ENCODE data around the gene SETD1B.
"Not testable (repeated sequence)": the region's sequence is repeated elsewhere in the genome, so short reads cannot be mapped to it uniquely, and the experiment has no call there.

SETD1B gene

GRCh38 chr12:121789233-121789781, 14.5 kb upstream of the SETD1B start:
- peak overlapping the region in 1 of 5 donors; percentile 37 for H3K9ac ChIP-seq (ENCODE audit: low read length in 5 of 5)
- peaks cover 0 to 52% (median 36%) of the 10 kb centered on the region in 5 donors for H3K4me1 ChIP-seq (ENCODE audit: control insufficient read depth in 5 of 5, insufficient read depth in 5 of 5, low read length in 5 of 5)

GRCh38 chr12:121789800-121790728, 13.7 kb upstream of the SETD1B start:
- H3K27me3 ChIP-seq (ENCODE audit: control insufficient read depth in 5 of 5, insufficient read depth in 4 of 5, low read length in 5 of 5) = no peaks in the 10 kb centered on the region
- peaks cover 0 to under 1% (median 0%) of the 10 kb centered on the region in 5 donors for H3K36me3 ChIP-seq (ENCODE audit: control insufficient read depth in 5 of 5, insufficient read depth in 5 of 5, low read length in 5 of 5)
- peak overlapping the region in 1 of 5 donors; percentile 37 for H3K9ac ChIP-seq (ENCODE audit: low read length in 5 of 5)
- peaks cover 4 to 53% (median 39%) of the 10 kb centered on the region in 5 donors for H3K4me1 ChIP-seq (ENCODE audit: control insufficient read depth in 5 of 5, insufficient read depth in 5 of 5, low read length in 5 of 5)
- H3K27ac ChIP-seq (ENCODE audit: low read depth, low read length) = peak overlapping the region; percentile 46
- no peaks in the 10 kb centered on the region for H3K9me3 ChIP-seq (ENCODE audit: control insufficient read depth in 5 of 5, low read length in 5 of 5)
- H3K4me3 ChIP-seq (ENCODE audit: low read depth in 1 of 5, low read length in 5 of 5) = peak overlapping the region in 1 of 5 donors; percentile 30

More at GRCh38 chr12:121789233-121789781, 14.5 kb upstream of the SETD1B start:
- no peaks in the 10 kb centered on the region for H3K9me3 ChIP-seq (ENCODE audit: control insufficient read depth in 5 of 5, low read length in 5 of 5)
- peak overlapping the region; percentile 46 for H3K27ac ChIP-seq (ENCODE audit: low read depth, low read length)
- H3K4me3 ChIP-seq (ENCODE audit: low read depth in 1 of 5, low read length in 5 of 5) = peak overlapping the region in 1 of 5 donors; percentile 30
- no peaks in the 10 kb centered on the region for H3K27me3 ChIP-seq (ENCODE audit: control insufficient read depth in 5 of 5, insufficient read depth in 4 of 5, low read length in 5 of 5)
- no peaks in the 10 kb centered on the region for H3K36me3 ChIP-seq (ENCODE audit: control insufficient read depth in 5 of 5, insufficient read depth in 5 of 5, low read length in 5 of 5)

- H3K9ac ChIP-seq (ENCODE audit: low read length in 5 of 5); H3K27ac ChIP-seq (ENCODE audit: low read depth, low read length); H3K4me3 ChIP-seq (ENCODE audit: low read depth in 1 of 5, low read length in 5 of 5); H3K36me3 ChIP-seq (ENCODE audit: control insufficient read depth in 5 of 5, insufficient read depth in 5 of 5, low read length in 5 of 5); H3K9me3 ChIP-seq (ENCODE audit: control insufficient read depth in 5 of 5, low read length in 5 of 5); H3K27me3 ChIP-seq (ENCODE audit: control insufficient read depth in 5 of 5, insufficient read depth in 4 of 5, low read length in 5 of 5): not testable (repeated sequence)
- peaks cover 5 to 60% (median 46%) of the 10 kb centered on the region in 5 donors for H3K4me1 ChIP-seq (ENCODE audit: control insufficient read depth in 5 of 5, insufficient read depth in 5 of 5, low read length in 5 of 5)
These were observed 13.0 kb upstream of the SETD1B start for GRCh38 chr12:121790785-121791184.

GRCh38 chr12:121791671-121792551, 11.9 kb upstream of the SETD1B start:
- Histone ChIP-seq H3K36me3 (ENCODE audit: control insufficient read depth in 5 of 5, insufficient read depth in 5 of 5, low read length in 5 of 5) (peaks cover 0 to 14% (median 8%) of the 10 kb centered on the region in 5 donors), H3K4me1 (ENCODE audit: control insufficient read depth in 5 of 5, insufficient read depth in 5 of 5, low read length in 5 of 5) (peaks cover 5 to 67% (median 56%) of the 10 kb centered on the region in 5 donors), H3K9me3 (ENCODE audit: control insufficient read depth in 5 of 5, low read length in 5 of 5) (no peaks in the 10 kb centered on the region), H3K9ac (ENCODE audit: low read length in 5 of 5) (no peak overlapping the region), H3K27me3 (ENCODE audit: control insufficient read depth in 5 of 5, insufficient read depth in 4 of 5, low read length in 5 of 5) (no peaks in the 10 kb centered on the region), H3K4me3 (ENCODE audit: low read depth in 1 of 5, low read length in 5 of 5) (peak overlapping the region in 1 of 5 donors; percentile 21), H3K27ac (ENCODE audit: low read depth, low read length) (no peak overlapping the region)

GRCh38 chr12:121792607-121793439, 11.0 kb upstream of the SETD1B start:
- Histone ChIP-seq H3K4me1 (ENCODE audit: control insufficient read depth in 5 of 5, insufficient read depth in 5 of 5, low read length in 5 of 5) (peaks cover 5 to 72% (median 65%) of the 10 kb centered on the region in 5 donors), H3K4me3 (ENCODE audit: low read depth in 1 of 5, low read length in 5 of 5) (peak overlapping the region in 3 of 5 donors; percentile 50 to 68 (median 60)), H3K27me3 (ENCODE audit: control insufficient read depth in 5 of 5, insufficient read depth in 4 of 5, low read length in 5 of 5) (no peaks in the 10 kb centered on the region), H3K27ac (ENCODE audit: low read depth, low read length) (no peak overlapping the region), H3K9me3 (ENCODE audit: control insufficient read depth in 5 of 5, low read length in 5 of 5) (no peaks in the 10 kb centered on the region), H3K9ac (ENCODE audit: low read length in 5 of 5) (peak overlapping the region in 1 of 5 donors; percentile 25), H3K36me3 (ENCODE audit: control insufficient read depth in 5 of 5, insufficient read depth in 5 of 5, low read length in 5 of 5) (peaks cover 0 to 14% (median 8%) of the 10 kb centered on the region in 5 donors)

GRCh38 chr12:121793440-121793837, 10.4 kb upstream of the SETD1B start, which contains the start of gene RHOF:
RHOF (minus strand) TSS chr12:121793688; CDS start chr12:121793633, 55 bp downstream.
- Histone ChIP-seq H3K27me3 (ENCODE audit: control insufficient read depth in 5 of 5, insufficient read depth in 4 of 5, low read length in 5 of 5) (no peaks in the 10 kb centered on the region), H3K4me1 (ENCODE audit: control insufficient read depth in 5 of 5, insufficient read depth in 5 of 5, low read length in 5 of 5) (peaks cover 10 to 78% (median 71%) of the 10 kb centered on the region in 5 donors), H3K4me3 (ENCODE audit: low read depth in 1 of 5, low read length in 5 of 5) (peak within 1 kb of the TSS; percentile 50 to 68 (median 59)), H3K9me3 (ENCODE audit: control insufficient read depth in 5 of 5, low read length in 5 of 5) (no peaks in the 10 kb centered on the region), H3K27ac (ENCODE audit: low read depth, low read length) (peak within 1 kb of the TSS; percentile 100), H3K36me3 (ENCODE audit: control insufficient read depth in 5 of 5, insufficient read depth in 5 of 5, low read length in 5 of 5) (peaks cover 0 to 14% (median 11%) of the 10 kb centered on the region in 5 donors), H3K9ac (ENCODE audit: low read length in 5 of 5) (peak within 1 kb of the TSS in 4 of 5 donors; percentile 43 to 76 (median 64))

- H3K27ac ChIP-seq (ENCODE audit: low read depth, low read length) = peak overlapping the region; percentile 100
- no peaks in the 10 kb centered on the region for H3K27me3 ChIP-seq (ENCODE audit: control insufficient read depth in 5 of 5, insufficient read depth in 4 of 5, low read length in 5 of 5)
- H3K4me3 ChIP-seq (ENCODE audit: low read depth in 1 of 5, low read length in 5 of 5) = peak overlapping the region; percentile 50 to 68 (median 59)
- H3K36me3 ChIP-seq (ENCODE audit: control insufficient read depth in 5 of 5, insufficient read depth in 5 of 5, low read length in 5 of 5) = peaks cover 0 to 17% (median 11%) of the 10 kb centered on the region in 5 donors
- H3K4me1 ChIP-seq (ENCODE audit: control insufficient read depth in 5 of 5, insufficient read depth in 5 of 5, low read length in 5 of 5) = peaks cover 15 to 78% (median 76%) of the 10 kb centered on the region in 5 donors
- no peaks in the 10 kb centered on the region for H3K9me3 ChIP-seq (ENCODE audit: control insufficient read depth in 5 of 5, low read length in 5 of 5)
- peak overlapping the region in 4 of 5 donors; percentile 43 to 76 (median 64) for H3K9ac ChIP-seq (ENCODE audit: low read length in 5 of 5)
These were observed 9.8 kb upstream of the SETD1B start for GRCh38 chr12:121793838-121794533.

GRCh38 chr12:121794534-121795033, 9.2 kb upstream of the SETD1B start:
- H3K9ac ChIP-seq (ENCODE audit: low read length in 5 of 5) = peak overlapping the region in 2 of 5 donors; percentile 38 to 53
- peak overlapping the region; percentile 34 to 60 (median 50) for H3K4me3 ChIP-seq (ENCODE audit: low read depth in 1 of 5, low read length in 5 of 5)
- H3K27me3 ChIP-seq (ENCODE audit: control insufficient read depth in 5 of 5, insufficient read depth in 4 of 5, low read length in 5 of 5) = no peaks in the 10 kb centered on the region
- no peaks in the 10 kb centered on the region for H3K9me3 ChIP-seq (ENCODE audit: control insufficient read depth in 5 of 5, low read length in 5 of 5)
- H3K36me3 ChIP-seq (ENCODE audit: control insufficient read depth in 5 of 5, insufficient read depth in 5 of 5, low read length in 5 of 5) = peaks cover 0 to 17% (median 11%) of the 10 kb centered on the region in 5 donors
- peaks cover 18 to 77% (median 74%) of the 10 kb centered on the region in 5 donors for H3K4me1 ChIP-seq (ENCODE audit: control insufficient read depth in 5 of 5, insufficient read depth in 5 of 5, low read length in 5 of 5)
- H3K27ac ChIP-seq (ENCODE audit: low read depth, low read length) = peak overlapping the region; percentile 100

Measured in subcutaneous abdominal adipose tissue (tissue), 5 donors.